DLD1 (cell line): ENCODE data around the gene RTL10.

Experiments used
- in situ Hi-C: cut with HindIII; loops from 2 replicates; pipeline ENCODE4 v1.10.0; 2017; ENCODE audit warnings: low sequenced_read_pairs

Gene RTL10, protein sequence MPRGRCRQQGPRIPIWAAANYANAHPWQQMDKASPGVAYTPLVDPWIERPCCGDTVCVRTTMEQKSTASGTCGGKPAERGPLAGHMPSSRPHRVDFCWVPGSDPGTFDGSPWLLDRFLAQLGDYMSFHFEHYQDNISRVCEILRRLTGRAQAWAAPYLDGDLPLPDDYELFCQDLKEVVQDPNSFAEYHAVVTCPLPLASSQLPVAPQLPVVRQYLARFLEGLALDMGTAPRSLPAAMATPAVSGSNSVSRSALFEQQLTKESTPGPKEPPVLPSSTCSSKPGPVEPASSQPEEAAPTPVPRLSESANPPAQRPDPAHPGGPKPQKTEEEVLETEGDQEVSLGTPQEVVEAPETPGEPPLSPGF

DNA sequence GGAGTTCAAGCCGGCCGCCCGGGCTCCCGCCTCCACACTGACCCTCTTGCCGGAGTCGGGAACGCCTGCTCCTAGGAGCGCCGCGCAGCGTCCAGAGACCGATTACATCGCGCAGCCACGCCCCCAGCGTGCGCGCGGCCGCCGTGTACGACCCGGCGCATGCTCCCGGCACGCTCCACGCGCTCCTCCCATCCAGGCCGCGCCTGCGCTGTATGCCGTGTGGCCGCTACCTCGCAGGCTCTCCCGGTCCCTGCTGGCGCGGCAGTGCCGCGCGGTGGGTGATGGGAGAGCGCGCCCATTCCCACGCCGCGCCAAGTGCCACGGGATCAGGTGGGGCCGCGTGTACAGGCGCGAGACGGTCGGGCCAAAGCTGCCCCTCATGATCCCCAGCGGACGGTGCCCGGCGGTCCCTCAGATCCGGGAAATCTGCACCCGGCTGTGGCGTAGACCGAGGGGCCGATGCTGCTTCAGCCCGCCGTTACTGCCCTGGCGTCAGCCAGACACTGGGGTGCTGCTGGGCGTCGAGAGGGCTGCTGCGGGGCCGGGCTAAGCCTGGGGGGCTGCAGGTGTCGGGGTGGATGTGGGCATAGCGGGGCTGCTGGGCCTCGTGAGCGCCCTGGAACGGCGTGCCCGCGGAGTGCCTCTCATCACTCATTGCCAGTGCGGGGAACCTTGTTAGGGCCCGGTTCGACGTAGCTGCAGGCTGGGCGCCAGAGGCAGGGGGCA, at the start of gene RTL10, which contains the start of gene GNB1L:
Gene RTL10, minus strand, starts transcription at position 97 of the 726 bp plus-strand sequence. CDS start 2,613 bp downstream, outside the sequence.
Gene GNB1L, minus strand, starts transcription at position 97 of the 726 bp plus-strand sequence. CDS start 33,519 bp downstream, outside the sequence.
- in situ Hi-C loops: no loop called here

DNA sequence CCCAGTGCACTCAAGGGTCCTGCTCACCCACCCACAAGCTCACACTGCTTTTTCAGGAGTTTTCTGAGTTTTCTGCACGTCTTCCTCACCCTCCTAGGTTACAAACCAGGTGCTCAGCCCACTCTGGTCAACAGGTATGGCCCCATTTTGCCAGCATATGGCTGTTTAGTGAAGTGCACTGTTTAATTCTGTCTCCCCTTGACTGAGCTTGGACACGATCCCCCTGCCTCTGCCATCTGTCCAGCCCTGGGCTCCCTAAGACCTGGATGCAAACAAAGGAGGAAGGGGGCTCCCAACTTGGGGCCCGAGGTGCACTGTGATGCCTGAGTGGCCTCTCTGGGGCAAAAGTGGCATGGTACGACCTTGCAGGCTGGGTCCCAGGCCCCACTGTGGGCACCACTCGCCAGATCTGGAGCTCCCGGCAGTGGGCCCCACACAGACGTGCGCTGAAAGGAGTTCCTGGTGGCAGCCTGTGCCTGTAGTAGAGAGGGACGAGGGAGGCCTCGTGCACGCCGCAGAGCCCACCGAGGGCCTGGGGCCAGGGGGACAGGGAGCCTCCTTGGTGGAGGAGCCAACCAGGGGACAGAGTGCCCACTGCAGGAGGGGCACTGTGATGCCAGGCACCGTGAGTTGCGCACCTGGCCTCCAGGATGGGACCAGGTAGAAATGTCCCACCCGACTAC, 49.6 kb upstream of the RTL10 start:
- in situ Hi-C loops: no loop called here

DNA sequence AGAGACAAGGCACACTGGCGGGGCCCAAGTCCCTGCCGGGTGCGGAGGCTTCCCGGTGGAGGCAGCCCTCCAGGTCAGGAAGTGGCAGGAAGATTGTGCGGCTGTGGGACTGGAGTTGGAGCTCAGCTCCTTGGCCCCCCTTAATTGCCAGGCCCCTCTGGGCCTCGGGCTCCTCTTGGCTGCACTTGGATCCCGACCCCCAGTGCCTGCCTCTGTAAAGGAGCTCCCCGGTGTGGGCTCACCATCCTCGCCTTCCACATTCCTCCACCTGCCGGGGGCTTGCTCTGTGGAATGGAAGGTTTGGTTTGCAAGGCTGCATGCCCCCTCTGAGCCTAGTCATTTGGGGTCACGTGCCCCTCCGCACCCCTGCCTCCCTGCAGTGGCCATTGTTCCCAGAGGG, 48.8 kb upstream of the RTL10 start:
- in situ Hi-C loops: no loop called here

GRCh38 chr22:19903031-19903430, 48.4 kb upstream of the RTL10 start:
- in situ Hi-C loops: no loop called here

DNA sequence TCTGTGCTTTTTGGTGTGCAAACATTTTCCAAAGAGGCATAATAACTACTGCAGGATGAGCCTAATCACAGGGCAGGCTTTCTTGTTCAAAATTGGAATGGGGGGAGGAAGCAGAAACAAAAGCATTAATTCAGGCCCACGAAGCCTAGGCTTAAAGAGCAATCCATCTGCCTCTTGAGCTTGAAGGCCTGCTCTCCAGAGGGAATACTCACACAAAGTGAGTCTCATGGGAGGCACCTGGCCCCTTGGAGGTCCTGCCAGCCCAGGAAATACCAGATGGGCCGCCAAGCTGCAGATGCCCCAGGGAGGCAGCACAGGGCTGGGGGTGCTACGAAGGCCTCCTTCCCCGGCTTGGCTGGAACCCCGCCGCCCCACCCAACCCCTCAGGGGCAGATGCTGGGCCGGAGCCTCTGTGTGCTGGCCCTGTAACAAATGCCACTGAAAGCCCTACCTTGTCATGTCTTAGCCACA, 47.6 kb upstream of the RTL10 start:
- in situ Hi-C loops: no loop called here

DNA sequence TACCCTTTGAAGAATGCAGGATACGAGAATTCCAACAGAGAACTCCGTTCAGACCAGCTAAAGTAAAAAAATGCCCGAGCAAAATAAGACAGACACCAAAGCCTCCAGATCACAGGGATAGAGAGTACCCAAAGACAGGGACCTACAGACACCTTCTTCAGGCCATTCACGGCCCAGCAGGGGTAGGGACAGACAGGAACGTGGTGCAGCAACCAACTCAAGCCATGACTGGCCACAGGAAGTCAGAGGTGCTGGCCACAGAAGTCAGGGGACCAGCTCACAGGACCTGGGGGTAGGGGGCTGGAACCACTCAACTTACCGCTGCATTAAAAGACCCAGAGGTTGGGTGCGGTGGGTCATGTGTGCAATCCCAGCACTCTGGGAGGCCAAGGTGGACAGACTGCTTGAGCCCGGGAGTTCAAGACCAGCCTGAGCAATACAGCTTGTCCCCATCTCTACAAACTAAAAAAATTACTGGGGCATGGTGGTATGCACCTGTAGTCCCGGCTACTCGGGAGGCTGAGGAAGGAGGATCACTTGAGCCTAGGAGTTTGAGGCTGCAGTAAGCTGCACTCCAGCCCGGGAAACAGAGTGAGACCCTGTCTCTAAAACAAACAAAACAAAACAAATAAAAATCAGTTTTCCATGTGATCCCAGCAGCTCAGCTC, 47.0 kb upstream of the RTL10 start:
- in situ Hi-C loops: no loop called here

DNA sequence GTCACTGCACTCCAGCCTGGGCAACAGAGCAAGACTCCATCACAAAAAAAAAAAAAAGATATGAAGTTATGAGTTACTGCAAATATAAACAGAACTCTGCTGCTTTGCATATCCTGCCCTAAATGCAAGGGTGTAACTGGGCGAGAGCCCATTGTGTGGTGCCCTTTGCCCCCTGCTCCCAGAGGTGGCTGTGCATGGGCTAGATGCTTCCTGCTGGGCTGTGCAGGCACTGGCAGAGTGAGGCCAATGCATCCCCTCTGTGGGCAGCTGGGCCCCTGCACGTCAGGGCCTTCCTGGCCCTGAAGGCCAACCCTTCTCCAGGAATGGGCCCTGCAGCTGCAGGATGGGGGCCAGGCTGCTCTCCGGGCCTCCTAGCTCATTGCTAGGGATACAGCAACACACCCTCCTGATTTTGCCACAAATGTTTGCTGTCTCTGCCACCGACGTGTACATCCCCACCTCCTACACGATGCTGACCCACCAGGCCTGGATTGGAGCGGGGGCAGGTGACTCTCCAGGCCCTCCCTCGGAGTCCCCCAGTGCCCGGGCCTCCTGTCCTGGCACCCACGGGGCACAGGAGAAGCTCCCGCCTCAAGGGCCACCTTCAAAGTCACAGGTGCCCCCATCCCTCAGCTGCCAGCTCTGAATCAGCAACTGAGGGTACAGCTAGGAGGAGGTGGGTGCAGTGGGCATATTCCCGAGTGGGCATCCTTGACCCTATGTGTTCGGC, 46.2 kb upstream of the RTL10 start:
- in situ Hi-C loops: no loop called here

GRCh38 chr22:19898831-19899567, 44.3 kb upstream of the RTL10 start:
- in situ Hi-C loops: no loop called here

GRCh38 chr22:19898145-19898544, 43.5 kb upstream of the RTL10 start:
- in situ Hi-C loops: no loop called here

GRCh38 chr22:19897726-19898125, 43.1 kb upstream of the RTL10 start:
- in situ Hi-C loops: no loop called here

GRCh38 chr22:19896665-19897355, 42.1 kb upstream of the RTL10 start:
- in situ Hi-C loops: no loop called here

DNA sequence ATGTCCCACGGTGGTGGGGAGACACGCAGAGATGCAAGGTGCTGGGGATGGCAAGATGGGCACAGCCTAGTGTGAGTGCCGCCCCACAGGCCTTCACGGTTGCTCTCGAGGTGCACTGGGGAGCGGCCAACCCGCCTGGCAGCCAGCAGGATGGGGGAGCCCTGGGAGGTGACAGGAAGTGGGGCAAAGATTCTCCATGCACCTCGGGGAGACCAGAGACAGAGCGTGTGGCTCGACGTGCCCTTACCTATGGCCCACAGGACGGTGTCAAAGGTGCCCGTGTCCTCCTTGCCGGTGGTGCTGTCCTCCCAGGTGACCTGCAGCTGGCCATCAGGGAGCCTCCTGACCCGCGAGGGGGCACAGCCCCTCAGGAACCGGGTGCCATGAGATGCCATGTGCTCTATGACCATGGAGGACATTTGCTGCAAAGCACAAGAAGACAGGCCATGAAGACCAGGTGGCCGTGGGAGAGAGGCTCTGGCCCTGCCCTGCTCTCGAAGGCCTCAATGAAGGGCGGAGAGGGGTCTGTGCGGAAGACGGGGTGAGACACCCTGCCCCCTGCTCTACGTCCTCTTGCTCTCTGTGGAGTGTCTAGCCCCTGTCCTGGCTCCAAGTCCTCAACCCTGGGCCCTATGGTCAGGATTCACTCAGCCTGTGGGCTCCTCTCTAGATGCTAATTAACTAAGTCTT, 40.6 kb upstream of the RTL10 start:
- in situ Hi-C loops: no loop called here

- in situ Hi-C loops: no loop called here
Measured at GRCh38 chr22:19893363-19893762, 38.7 kb upstream of the RTL10 start.

GRCh38 chr22:19892925-19893324, 38.3 kb upstream of the RTL10 start:
- in situ Hi-C loops: no loop called here

DNA sequence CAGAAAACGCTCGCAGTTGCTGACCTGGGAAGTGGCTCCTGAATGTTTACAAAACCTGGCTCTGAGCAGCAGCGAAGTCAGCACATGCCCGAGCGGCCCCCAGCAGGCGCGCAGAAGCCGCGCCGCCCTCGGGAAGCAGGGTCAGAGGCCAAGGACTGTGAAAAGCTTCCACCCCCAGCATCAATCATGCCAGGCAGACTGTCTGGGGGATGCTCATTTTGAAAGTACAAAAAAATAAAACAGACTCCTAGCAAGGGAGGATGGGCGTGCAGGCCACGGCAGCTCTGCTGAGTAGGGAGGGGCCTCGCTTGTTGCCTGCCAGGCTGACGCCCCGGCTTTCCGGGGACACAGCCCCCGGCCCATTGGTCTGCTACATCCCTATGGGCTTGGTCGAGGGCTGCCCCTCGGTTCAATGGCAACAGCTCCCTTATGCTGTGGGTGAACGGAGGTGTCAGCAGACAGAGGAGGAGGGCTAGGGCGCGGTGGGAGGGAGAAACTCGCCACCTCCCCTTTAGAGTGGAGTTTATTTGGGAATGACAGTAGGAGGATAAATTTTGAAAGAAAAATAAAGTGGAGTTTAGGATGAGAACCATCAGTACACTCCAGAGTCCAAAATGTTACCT, 37.7 kb upstream of the RTL10 start:
- in situ Hi-C loops: no loop called here

DNA sequence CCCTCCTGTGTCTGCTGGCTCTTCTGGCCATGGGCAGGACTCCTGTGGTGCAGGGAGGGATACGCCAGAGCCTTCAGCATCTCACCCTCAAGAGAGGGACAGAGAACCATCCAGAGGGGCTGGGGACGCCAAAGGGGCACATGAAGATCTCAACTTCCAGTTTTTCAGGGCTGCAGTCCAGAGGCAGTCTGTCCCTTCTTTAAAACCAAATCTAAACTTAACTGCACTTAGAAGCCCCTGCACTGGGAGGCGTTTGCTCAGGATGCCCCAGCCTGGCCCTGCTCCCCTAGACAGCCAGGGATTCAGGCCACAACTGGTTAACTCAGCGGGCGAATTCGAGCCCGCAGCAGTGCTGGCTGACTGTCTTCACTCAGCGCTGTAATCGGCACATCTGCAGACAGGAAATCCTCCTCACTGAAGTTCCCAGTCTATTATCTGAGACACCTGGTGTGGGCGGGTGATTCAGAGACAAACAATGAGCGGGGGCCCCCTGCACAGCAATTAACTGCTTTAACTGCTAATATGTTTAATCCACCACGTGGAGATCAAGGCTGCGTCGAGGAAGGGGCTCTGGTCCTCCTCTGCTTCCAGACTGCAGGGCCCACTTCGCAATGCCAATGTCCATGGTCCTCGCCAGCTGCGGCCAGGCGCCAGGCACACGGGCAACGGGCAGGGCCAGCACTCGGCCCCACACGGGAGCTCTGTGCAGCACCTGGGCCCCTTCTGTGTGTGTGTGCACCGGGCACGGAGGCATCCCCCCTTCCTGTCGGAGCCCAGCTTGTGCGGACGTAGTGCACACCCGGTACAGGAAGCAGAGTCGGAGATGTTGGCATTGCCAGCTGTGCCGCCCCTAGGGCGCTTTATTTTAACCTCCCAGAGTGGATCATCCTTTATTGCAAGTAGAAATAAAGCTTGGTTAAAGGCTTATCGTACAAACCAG, 36.9 kb upstream of the RTL10 start:
- in situ Hi-C loops: no loop called here
